ENCODE data around the gene SIAH2. TPM values are rescaled to one million over a fixed set of nuclear protein-coding genes. Genes with fewer than 3 reads are reported as not detected.
A peak's percentile ranks its signal among the peaks of the same experiment; 100 is the strongest.

SIAH2 gene
- total and polyA plus RNA-seq, 2 of the 8 experiments (the other 6 are each of a cell fraction or from before 2014, with no cell fraction given) = 23.9 to 34.2 TPM

DNA sequence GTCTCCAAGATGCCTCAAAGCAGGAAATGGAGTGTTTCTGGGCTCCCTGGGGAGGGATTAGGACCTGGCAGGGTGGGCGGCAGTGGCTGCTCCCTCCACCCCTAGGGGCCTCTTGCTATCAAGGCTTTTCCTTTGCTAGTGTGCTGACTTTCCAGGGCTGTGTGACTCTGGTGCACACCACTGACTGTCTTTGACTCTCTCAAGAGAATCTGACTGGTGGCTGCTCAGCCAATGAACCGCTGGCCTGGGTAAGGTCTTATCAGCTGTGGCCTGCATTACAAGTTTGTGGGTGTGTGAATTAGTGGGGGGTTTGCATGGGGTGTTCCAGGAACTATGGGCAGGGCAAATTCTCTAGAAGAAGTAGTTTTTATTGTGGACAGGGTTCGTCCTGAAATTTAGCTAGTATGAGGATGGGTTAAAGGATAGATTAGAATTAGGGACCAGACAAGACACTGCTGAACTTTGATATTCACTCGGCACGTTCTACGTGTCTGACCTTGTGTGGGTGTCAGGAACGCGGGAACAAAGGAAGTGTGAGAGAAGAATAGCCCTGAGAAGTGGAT is 29.5 kb downstream of the SIAH2 start:
- Histone ChIP-seq H3K56ac (replicated peaks; ENCODE audit: insufficient read length, low read depth, low read length) (no peak overlapping the region), H3K23ac (ENCODE audit: insufficient read length) (no peak overlapping the region), H3K27ac (ENCODE audit: low read depth, low read length) (no peak overlapping the region), H2AFZ (ENCODE audit: low read length) (no peak overlapping the region; the same call in 1 of the 2 replicates), H2BK5ac (ENCODE audit: low read depth, low read length) (no peak overlapping the region), H3K9me3 (ENCODE audit: insufficient read depth in 2 of 2, low read depth in 1 of 2, low read length in 1 of 2) (no peaks in the 10 kb centered on the region), H2AK5ac (ENCODE audit: low read depth, low read length) (no peak overlapping the region), H2BK120ac (replicated peaks; ENCODE audit: low read depth, low read length) (no peak overlapping the region), H3K4me3 (ENCODE audit: extremely low read depth in 1 of 4, insufficient read depth in 2 of 4, low read depth in 3 of 4, low read length in 4 of 4) (no peak overlapping the region), H4K20me1 (replicated peaks in 1 of 2; ENCODE audit: control insufficient read depth in 1 of 2, insufficient read depth in 2 of 2, low read length in 2 of 2) (no peaks in the 10 kb centered on the region), H2BK20ac (ENCODE audit: low read length) (no peak overlapping the region), H3K23me2 (ENCODE audit: low read depth, low read length) (no peaks in the 10 kb centered on the region), H3K4ac (replicated peaks; ENCODE audit: insufficient read length, low read depth, low read length) (no peak overlapping the region), H2BK12ac (ENCODE audit: low read depth, low read length) (no peak overlapping the region), H3K79me1 (ENCODE audit: low read depth, low read length) (no peaks in the 10 kb centered on the region), H3K27me3 (replicated peaks in 1 of 4; ENCODE audit: control insufficient read depth in 3 of 4, extremely low read depth in 1 of 4, insufficient read depth in 3 of 4, low read length in 3 of 4) (no peaks in the 10 kb centered on the region), H3K4me1 (replicated peaks in 1 of 4; ENCODE audit: control insufficient read depth in 3 of 4, insufficient read depth in 4 of 4, low read length in 3 of 4) (peaks cover 0 to 9% (median 4%) of the 10 kb centered on the region in 4 experiments; a peak in 5 of 7 replicates), H4K5ac (ENCODE audit: insufficient read length, low read depth, low read length) (no peak overlapping the region), H3K79me2 (ENCODE audit: control insufficient read depth in 1 of 2, insufficient read depth in 2 of 2, low read length in 2 of 2) (no peaks in the 10 kb centered on the region), H3K9ac (replicated peaks in 1 of 4; ENCODE audit: extremely low read depth in 1 of 4, low read depth in 3 of 4, low read length in 3 of 4) (no peak overlapping the region), H2BK15ac (ENCODE audit: low read length) (no peak overlapping the region), H4K91ac (replicated peaks; ENCODE audit: insufficient read length, low read length) (no peak overlapping the region), H3K18ac (ENCODE audit: extremely low read depth, low read length) (0 out of 2 replicates have a peak overlapping the region, but pooled peaks have one; percentile 24), H3K4me2 (ENCODE audit: insufficient read depth in 1 of 2, low read depth in 2 of 2, low read length in 2 of 2) (no peak overlapping the region), H4K8ac (ENCODE audit: extremely low read depth, insufficient read depth, low read length) (no peak overlapping the region), H3K36me3 (ENCODE audit: control insufficient read depth in 2 of 4, insufficient read depth in 4 of 4, low read length in 3 of 4) (no peaks in the 10 kb centered on the region), H3K14ac (ENCODE audit: insufficient read length) (no peak overlapping the region)
- no peak for DNase-seq (ENCODE audit: low read depth in 1 of 2, low spot score in 2 of 2)
- TF ChIP-seq NRF1 (IDR thresholded peaks at IDR 0.05; ENCODE audit: low read depth, low read length) = no peak
- no peak for TF ChIP-seq BRCA1 (IDR thresholded peaks at IDR 0.05; ENCODE audit: low read depth, low read length)
- TF ChIP-seq SP4 (IDR thresholded peaks at IDR 0.05; ENCODE audit: low read length) = no peak
- TF ChIP-seq BACH1 (IDR thresholded peaks at IDR 0.05; ENCODE audit: low read length) = no peak
- no peak for TF ChIP-seq ZNF274 (IDR thresholded peaks at IDR 0.05; ENCODE audit: borderline replicate concordance, extremely low read depth, low read length)
- TF ChIP-seq PHF8 (conservative IDR thresholded peaks at IDR 0.05; ENCODE audit: low read depth, low read length) = no peak
- no peak for FAIRE-seq
- ChIA-PET POLR2A (ENCODE audit: partially characterized antibody) (no interaction called here), CTCF (ENCODE audit: partially characterized antibody) (no interaction called here)
- 82% methylated on average over 8 of the region's 8 CpGs; no CpG with 5 or more reads in 1 of the 2 experiments for WGBS, 2 experiments (ENCODE audit: extremely low coverage in 1 of 2, insufficient coverage in 1 of 2, insufficient read length in 1 of 2, insufficient replicate concordance in 2 of 2, low coverage in 1 of 2, low lambda C conversion rate in 2 of 2, missing lambda C conversion rate in 1 of 2)
